Measurements from ENCODE around the gene TTC39C.
"Not testable (repeated sequence)": the region's sequence is repeated elsewhere in the genome, so short reads cannot be mapped to it uniquely, and the experiment has no call there.

TTC39C gene

DNA sequence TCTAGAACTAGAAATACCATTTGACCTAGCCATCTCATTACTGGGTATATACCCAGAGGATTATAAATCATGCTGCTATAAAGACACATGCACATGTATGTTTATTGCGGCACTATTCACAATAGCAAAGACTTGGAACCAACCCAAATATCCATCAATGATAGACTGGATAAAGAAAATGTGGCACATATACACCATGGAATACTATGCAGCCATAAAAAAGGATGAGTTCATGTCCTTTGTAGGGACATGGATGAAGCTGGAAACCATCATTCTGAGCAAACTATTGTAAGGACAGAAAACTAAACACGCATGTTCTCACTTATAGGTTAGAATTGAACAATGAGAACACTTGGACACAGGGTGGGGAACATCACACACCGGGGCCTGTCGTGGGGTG lies 60.2 kb downstream of the TTC39C start:
- not testable (repeated sequence) for H3K27ac ChIP-seq; DNase-seq (ENCODE audit: low read depth, low spot score)

GRCh38 chr18:24075767-24076597 lies 61.4 kb downstream of the TTC39C start:
- DNase-seq (ENCODE audit: low read depth, low spot score): peak; percentile 81
- no peak overlapping the region for H3K27ac ChIP-seq

GRCh38 chr18:24076950-24077349 lies 62.4 kb downstream of the TTC39C start:
- no peak for DNase-seq (ENCODE audit: low read depth, low spot score)
- no peak overlapping the region for H3K27ac ChIP-seq

DNA sequence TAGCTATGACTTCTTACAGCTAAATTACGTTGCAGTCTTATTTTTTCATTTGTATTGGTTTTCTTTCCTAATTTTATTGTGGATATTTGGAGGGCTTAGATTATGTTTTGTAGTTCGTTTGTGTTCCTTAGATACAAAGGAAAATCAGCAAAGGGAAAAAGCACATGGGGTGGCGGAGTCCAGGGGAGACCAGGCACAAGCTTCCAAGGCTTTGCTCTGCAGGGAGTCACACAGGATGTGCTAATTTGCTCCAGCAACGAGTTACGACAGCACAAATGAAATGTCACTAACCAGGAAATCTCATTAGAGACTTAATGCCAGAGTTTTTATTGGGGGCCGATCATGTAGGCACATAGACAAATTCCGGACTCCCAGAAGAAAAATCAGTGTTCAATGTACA lies 63.8 kb downstream of the TTC39C start:
- no peak overlapping the region for H3K27ac ChIP-seq
- no peak for DNase-seq (ENCODE audit: low read depth, low spot score)

DNA sequence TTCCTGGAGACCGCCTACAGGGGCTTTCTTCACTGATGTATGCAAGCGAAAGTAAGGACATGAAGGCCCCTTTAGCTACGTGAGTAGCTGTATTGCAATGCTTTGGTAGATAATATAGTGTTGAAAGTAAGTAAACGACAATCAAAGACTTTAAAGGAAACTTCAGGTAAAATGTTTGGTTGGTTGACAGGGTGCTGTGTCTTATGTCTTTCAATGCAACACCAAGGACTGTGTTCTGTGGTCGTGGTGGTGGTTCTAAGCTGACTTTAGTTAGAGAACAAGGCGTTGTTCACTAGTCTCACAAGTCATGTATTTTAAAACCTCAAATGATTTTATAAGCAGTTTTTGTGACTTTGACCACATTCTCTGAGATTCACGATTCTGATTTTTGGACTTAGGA lies 66.3 kb downstream of the TTC39C start:
- DNase-seq (ENCODE audit: low read depth, low spot score): no peak
- no peak overlapping the region for H3K27ac ChIP-seq

GRCh38 chr18:24083550-24083949 lies 69.0 kb downstream of the TTC39C start:
- no peak overlapping the region for H3K27ac ChIP-seq
- DNase-seq (ENCODE audit: low read depth, low spot score): no peak

GRCh38 chr18:24086082-24086481 lies 71.5 kb downstream of the TTC39C start:
- DNase-seq (ENCODE audit: low read depth, low spot score): no peak
- no peak overlapping the region for H3K27ac ChIP-seq

DNA sequence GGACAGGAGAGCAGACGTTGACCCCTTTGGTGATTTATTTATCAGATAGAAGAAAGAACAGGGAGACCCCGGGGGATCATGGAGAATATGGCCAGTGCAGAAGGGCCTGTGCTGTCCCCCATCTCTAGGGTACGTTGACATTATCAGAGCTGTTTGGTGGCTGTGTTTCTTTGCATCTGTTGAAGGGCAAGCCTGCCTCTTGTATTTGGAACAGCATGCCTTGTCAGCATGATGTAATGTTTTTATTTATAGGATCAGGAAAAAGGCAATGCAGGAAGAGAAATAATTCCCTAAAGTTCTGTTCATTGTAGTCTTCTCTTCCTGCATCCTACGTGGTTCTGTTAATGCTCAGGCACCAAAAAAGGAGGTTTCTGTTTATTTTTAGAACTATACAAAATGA lies 74.5 kb downstream of the TTC39C start:
- no peak for DNase-seq (ENCODE audit: low read depth, low spot score)
- H3K27ac ChIP-seq: no peak overlapping the region

GRCh38 chr18:24089515-24090337 lies 75.2 kb downstream of the TTC39C start:
- H3K27ac ChIP-seq: no peak overlapping the region
- DNase-seq (ENCODE audit: low read depth, low spot score): no peak

DNA sequence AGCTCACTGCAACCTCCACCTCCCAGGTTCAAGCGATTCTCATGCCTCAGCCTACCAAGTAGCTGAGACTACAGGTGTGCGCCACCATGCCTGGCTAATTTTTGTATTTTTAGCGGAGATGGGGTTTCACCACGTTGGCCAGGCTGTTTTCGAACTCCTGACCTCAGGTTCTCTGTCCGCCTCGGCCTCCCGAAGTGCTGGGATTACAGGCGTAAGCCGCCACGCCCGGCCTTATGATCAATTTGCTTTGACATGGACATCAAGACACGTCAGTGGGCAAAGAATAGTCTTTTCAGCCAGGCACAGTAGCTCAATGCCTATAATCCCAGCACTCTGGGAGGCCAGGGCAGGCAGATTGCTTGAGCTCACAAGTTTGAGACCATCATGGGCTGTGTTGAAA lies 76.3 kb downstream of the TTC39C start:
- no peak overlapping the region for H3K27ac ChIP-seq
- DNase-seq (ENCODE audit: low read depth, low spot score): no peak

GRCh38 chr18:24094561-24094960 lies 80.0 kb downstream of the TTC39C start:
- H3K27ac ChIP-seq: no peak overlapping the region
- no peak for DNase-seq (ENCODE audit: low read depth, low spot score)

- H3K27ac ChIP-seq: no peak overlapping the region
- no peak for DNase-seq (ENCODE audit: low read depth, low spot score)
Observed at GRCh38 chr18:24095976-24096375, 81.4 kb downstream of the TTC39C start.

DNA sequence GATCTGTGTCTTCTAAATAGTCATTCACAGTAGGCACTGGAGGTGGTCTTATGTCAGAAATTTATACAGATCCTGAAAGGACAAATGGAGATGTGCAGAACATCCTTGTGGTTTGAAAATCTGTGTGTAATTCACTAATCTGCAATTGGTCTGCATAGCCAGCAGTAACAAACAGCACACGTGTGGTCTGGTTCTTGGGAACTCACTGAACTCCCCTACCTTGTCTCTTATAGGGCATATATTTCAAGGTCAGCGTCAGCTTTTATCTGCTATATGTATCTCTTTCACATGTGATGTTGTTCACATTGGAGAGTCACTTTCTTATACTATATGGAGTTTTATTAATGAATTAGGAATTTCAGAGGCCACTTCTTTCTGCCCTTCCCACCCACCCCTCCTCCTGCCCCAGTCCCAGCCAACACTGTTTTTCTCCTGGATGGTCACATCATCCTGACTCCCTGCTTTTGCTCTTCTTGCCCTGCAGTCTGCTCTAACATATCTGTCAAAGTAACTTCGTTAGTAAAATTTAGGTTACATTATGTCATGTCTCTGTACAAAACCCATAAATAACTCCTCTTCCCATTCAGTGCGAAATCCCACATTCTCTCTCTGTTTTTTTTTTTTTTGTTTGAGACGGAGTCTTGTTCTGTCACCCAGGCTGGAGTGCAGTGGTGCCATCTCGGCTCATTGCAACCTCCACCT lies 88.9 kb downstream of the TTC39C start:
- no peak for DNase-seq (ENCODE audit: low read depth, low spot score)
- H3K27ac ChIP-seq: no peak overlapping the region

- no peak for DNase-seq (ENCODE audit: low read depth, low spot score)
- H3K27ac ChIP-seq: no peak overlapping the region
Observed at GRCh38 chr18:24104486-24104885, 89.9 kb downstream of the TTC39C start.

GRCh38 chr18:24108641-24109040 lies 94.1 kb downstream of the TTC39C start:
- H3K27ac ChIP-seq: no peak overlapping the region
- no peak for DNase-seq (ENCODE audit: low read depth, low spot score)

DNA sequence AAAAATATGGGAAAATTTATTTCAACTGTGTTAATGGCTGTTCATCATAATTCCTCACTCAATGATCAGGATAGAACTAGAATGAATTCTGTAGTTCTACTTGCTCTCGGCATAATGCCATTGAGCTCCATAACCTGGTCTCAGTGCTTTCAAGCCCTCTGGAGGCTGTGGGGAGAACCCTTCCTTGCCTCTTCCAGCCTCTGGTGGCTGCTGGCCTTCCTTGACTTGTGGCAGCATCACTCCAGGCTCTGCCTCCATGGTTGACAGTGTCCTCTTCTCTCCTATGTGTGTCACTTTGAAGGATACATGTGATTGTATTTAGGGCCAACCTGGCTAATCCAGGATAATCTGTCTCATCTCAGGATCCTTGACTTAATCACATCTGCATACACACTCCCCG lies 97.4 kb downstream of the TTC39C start:
- DNase-seq (ENCODE audit: low read depth, low spot score): no peak
- no peak overlapping the region for H3K27ac ChIP-seq

- H3K27ac ChIP-seq: no peak overlapping the region
- no peak for DNase-seq (ENCODE audit: low read depth, low spot score)
Observed at GRCh38 chr18:24112464-24112863, 97.9 kb downstream of the TTC39C start.

DNA sequence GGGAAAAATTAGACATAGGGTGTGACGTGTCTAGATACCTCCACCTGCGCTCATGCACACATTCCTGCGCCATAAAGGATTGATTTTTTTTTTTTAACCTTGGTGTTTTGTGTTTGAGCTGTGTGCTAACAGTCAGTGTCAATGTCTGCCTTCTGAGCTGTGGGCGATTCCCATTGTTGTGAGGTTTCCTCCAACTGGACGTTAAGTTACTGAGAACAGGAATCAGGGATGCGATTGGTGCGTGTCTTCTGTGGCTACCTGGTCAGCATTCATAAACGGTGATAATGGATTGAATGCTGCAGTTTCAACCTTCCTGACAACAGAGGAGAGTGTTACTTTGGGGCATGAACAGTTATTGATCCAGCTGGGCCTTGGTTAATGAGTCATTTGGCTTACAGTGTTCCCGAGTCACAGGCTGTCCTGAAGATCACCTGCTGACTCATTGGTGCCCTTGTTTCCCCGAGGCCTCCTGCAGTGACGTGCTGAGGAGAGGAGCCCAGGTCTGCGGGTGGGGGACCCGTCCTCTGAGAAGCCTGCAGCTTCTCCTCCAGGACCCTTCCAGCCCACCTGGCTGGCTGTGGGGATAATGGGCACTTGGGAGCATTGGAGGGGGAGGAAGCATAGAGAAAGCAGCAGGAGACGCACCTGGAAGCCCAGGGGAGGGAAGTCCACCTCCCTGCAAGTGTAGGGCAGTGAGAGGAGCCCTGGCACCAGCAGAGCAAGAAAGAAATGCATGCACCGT lies 98.5 kb downstream of the TTC39C start:
- peak; percentile 40 for DNase-seq (ENCODE audit: low read depth, low spot score)
- H3K27ac ChIP-seq: no peak overlapping the region

DNA sequence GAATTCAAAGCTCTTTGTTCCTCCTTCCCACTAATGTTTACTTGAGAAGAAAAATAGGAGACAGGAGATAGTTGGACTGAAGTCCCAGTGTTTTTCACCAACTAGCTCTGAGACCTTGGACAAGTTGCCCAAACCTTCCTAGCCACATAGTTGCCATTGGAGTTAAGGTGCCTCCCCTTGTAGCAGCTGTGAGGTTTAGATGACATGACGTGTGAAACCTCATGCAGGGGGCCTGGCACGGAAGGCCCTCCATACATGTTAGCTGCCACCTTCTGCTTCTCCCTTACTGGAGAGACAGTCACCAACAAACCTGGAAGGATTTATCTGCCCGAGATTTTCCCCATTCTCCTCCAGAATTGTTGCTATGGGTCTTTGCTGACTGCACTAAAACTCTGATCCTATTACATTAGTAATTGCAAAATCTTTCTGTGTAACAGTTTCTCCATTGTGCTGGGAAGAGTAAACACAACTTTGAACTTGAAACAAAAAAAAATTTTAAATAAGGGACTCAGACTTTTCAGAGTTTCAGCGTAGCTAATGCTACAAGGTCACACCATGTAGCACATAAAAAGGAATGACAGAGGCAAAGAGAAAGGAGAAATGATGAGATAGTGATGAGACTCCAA lies 100.5 kb downstream of the TTC39C start:
- H3K27ac ChIP-seq: no peak overlapping the region
- DNase-seq (ENCODE audit: low read depth, low spot score): no peak

- DNase-seq (ENCODE audit: low read depth, low spot score): no peak
- H3K27ac ChIP-seq: no peak overlapping the region
Observed at GRCh38 chr18:24115628-24116027, 101.1 kb downstream of the TTC39C start.
